Right lobe of liver (tissue), 6 donors: ENCODE data around the gene ZNF503. TPM values are rescaled to one million over a fixed set of nuclear protein-coding genes. Genes with fewer than 3 reads are reported as not detected.

Experiments
- ATAC-seq, 4 donors: fragments of 200-7000 bp; cut with Tn5 transposase; one replicate each; pipeline ENCODE4 v1.9.1; 2020; ENCODE audit warnings: mild to moderate bottlenecking in 4 of 4, moderate library complexity in 4 of 4
- DNase-seq, 3 donors: peaks; one replicate each; pipeline ENCODE4 v3.0.0-alpha.2; 2020
- H3K27ac ChIP-seq, 3 donors: fragments of 200-600 bp; one replicate each; pipeline ENCODE4 v1.8.0; 2022
- H3K27me3 ChIP-seq, 2 donors: fragments of 200-600 bp; one replicate each; pipeline ENCODE4 v1.8.0; 2022
- H3K36me3 ChIP-seq, 4 donors: fragments of 200-600 bp; sonication (generic) in 1 of 4; one replicate each; pipeline versions ENCODE4 v1.5.1 to v1.8.0; 2017 to 2022; ENCODE audit warnings: control low read depth in 1 of 4
- H3K4me1 ChIP-seq, 4 donors: fragments of 200-600 bp; sonication (generic) in 1 of 4; one replicate each; pipeline versions ENCODE4 v1.5.1 to v1.8.0; 2017 to 2022; ENCODE audit warnings: control low read depth in 1 of 4
- H3K4me3 ChIP-seq, 3 donors: fragments of 200-600 bp; one replicate each; pipeline ENCODE4 v1.8.0; 2022
- H3K9me3 ChIP-seq, 4 donors: fragments of 200-600 bp; sonication (generic) in 1 of 4; one replicate each; pipeline versions ENCODE4 v1.5.1 to v1.8.0; 2017 to 2022; ENCODE audit warnings: control low read depth in 1 of 4
- CTCF ChIP-seq, 4 donors: fragments of 200-600 bp in 3 of 4; fragments of 450-650 bp in 1 of 4; IDR thresholded peaks; one replicate each; pipeline versions ENCODE4 v1.5.1 to v1.8.0; 2016 to 2022; ENCODE audit warnings: antibody characterized with exemption in 4 of 4, mild to moderate bottlenecking in 2 of 4
- POLR2A ChIP-seq: fragments of 450-650 bp; IDR thresholded peaks from one replicate; pipeline ENCODE4 v1.6.1; 2017; ENCODE audit warnings: antibody characterized with exemption, mild to moderate bottlenecking
- WGBS: methylation state at CpG from one replicate; pipeline ENCODE4 v1.1.6; 2018; ENCODE audit warnings: low coverage, low lambda C conversion rate; ENCODE audit not compliant: insufficient coverage; ENCODE audit errors: missing lambda C conversion rate; 5-methylcytosine and 5-hydroxymethylcytosine counted together
- intact Hi-C, 2 donors: fragments of 100-400 bp; cut with DNase I; formaldehyde crosslinking; loops; one replicate each; pipeline versions ENCODE4 v1.11.2 to v1.14.1; 2022
- total RNA-seq, 6 experiments: library from RNA; depleted of rRNA in 2 of 6; stranded (reverse); fragments of >200 nt in 2 of 6; fragmentation: NEBNext Ultra II Directional in 3 of 6; extraction: Animal tissue kit (Norgen Biotek cat#: 25700) in 3 of 6; gene quantifications; one replicate each; pipeline versions ENCODE4 v1.1.0 to v1.2.4, GENCODE V29; 2016 to 2023
- donor health status: DM: no; HTN: yes; CAD: no.
- donor health status: DM: no; HTN: no; CAD: no.
- donor health status: DM: no; HTN: no; CAD: no.
- donor health status: DM: no; HTN: yes; CAD: no.
- donor health status: DM: no; HTN: yes; CAD: no.

Gene ZNF503
- total RNA-seq, 6 experiments from 2014 or later: 2.9 to 7.1 (median 5.4) TPM

GRCh38 chr10:75392271-75392670, 9.3 kb downstream of the ZNF503 start:
- no peak overlapping the region for H3K27ac ChIP-seq
- no peaks in the 10 kb centered on the region for H3K36me3 ChIP-seq
- no peak overlapping the region for H3K4me3 ChIP-seq
- H3K27me3 ChIP-seq: no peaks in the 10 kb centered on the region
- no peaks in the 10 kb centered on the region for H3K9me3 ChIP-seq
- intact Hi-C loops: loop anchor here in 1 of 2 donors (10.0 kb wide), 2 partner anchors 523 to 643 kb away; no protein-coding TSS in a partner anchor
- 70% methylated on average over 2 of the region's 2 CpGs for WGBS
- DNase-seq (no peak), ATAC-seq (no peak)
- TF ChIP-seq CTCF (IDR thresholded peaks at IDR 0.05) (no peak), POLR2A (no peak)
- H3K4me1 ChIP-seq: peaks cover 0 to 7% (median 0%) of the 10 kb centered on the region in 4 donors

GRCh38 chr10:75390178-75390577, 11.4 kb downstream of the ZNF503 start:
- Histone ChIP-seq H3K4me1 (no peaks in the 10 kb centered on the region), H3K4me3 (no peak overlapping the region), H3K27ac (no peak overlapping the region), H3K9me3 (no peaks in the 10 kb centered on the region), H3K27me3 (no peaks in the 10 kb centered on the region), H3K36me3 (no peaks in the 10 kb centered on the region)
- ATAC-seq: no peak
- TF ChIP-seq CTCF (IDR thresholded peaks at IDR 0.05) (no peak), POLR2A (no peak)
- intact Hi-C loops: loop anchor here in 1 of 2 donors (10.0 kb wide), 2 partner anchors 525 to 645 kb away; no protein-coding TSS in a partner anchor
- DNase-seq: no peak

GRCh38 chr10:75388082-75388481, 13.5 kb downstream of the ZNF503 start:
- DNase-seq: no peak
- H3K4me3 ChIP-seq: no peak overlapping the region
- H3K36me3 ChIP-seq: no peaks in the 10 kb centered on the region
- TF ChIP-seq POLR2A: no peak
- no peak for TF ChIP-seq CTCF (IDR thresholded peaks at IDR 0.05)
- no peaks in the 10 kb centered on the region for H3K4me1 ChIP-seq
- intact Hi-C loops: no loop called here
- ATAC-seq: no peak
- no peaks in the 10 kb centered on the region for H3K9me3 ChIP-seq
- no peaks in the 10 kb centered on the region for H3K27me3 ChIP-seq
- no peak overlapping the region for H3K27ac ChIP-seq
- WGBS: no CpG with 5 or more reads among the region's 3 CpGs

- intact Hi-C loops: no loop called here
- H3K4me3 ChIP-seq: no peak overlapping the region
- no peaks in the 10 kb centered on the region for H3K36me3 ChIP-seq
- no peak for ATAC-seq
- H3K4me1 ChIP-seq: no peaks in the 10 kb centered on the region
- TF ChIP-seq POLR2A (no peak), CTCF (IDR thresholded peaks at IDR 0.05) (no peak)
- no peaks in the 10 kb centered on the region for H3K9me3 ChIP-seq
- WGBS: 100% methylated on average over 2 of the region's 3 CpGs
- DNase-seq: no peak
- H3K27ac ChIP-seq: no peak overlapping the region
- H3K27me3 ChIP-seq: no peaks in the 10 kb centered on the region
These were observed 15.4 kb downstream of the ZNF503 start for GRCh38 chr10:75386128-75386527.

- Histone ChIP-seq H3K36me3 (no peaks in the 10 kb centered on the region), H3K4me3 (no peak overlapping the region), H3K9me3 (no peaks in the 10 kb centered on the region), H3K27me3 (no peaks in the 10 kb centered on the region), H3K27ac (no peak overlapping the region), H3K4me1 (no peaks in the 10 kb centered on the region)
- 84% methylated on average over 6 of the region's 6 CpGs for WGBS
- no peak for ATAC-seq
- intact Hi-C loops: no loop called here
- TF ChIP-seq POLR2A (no peak), CTCF (IDR thresholded peaks at IDR 0.05) (no peak)
- no peak for DNase-seq
These were observed 21.7 kb downstream of the ZNF503 start for GRCh38 chr10:75379817-75380216.
